Large intestine (tissue), 3 donors: Measurements from ENCODE around the gene LACTBL1. TPM values are rescaled to one million over a fixed set of nuclear protein-coding genes. Genes with fewer than 3 reads are reported as not detected.

Experiments
- DNase-seq, 2 donors: peaks; one replicate each; pipeline versions ENCODE4 v3.0.0 to v3.0.0-alpha.2; 2013
- H3K27ac ChIP-seq: one replicate; pipeline ENCODE4 v1.5.1; 2013; ENCODE audit warnings: low read length
- H3K27me3 ChIP-seq: 2 replicates; pipeline ENCODE4 v1.6.1; 2013; ENCODE audit warnings: low read length; ENCODE audit not compliant: control insufficient read depth, insufficient read depth
- H3K36me3 ChIP-seq: 2 replicates; pipeline ENCODE4 v1.6.1; 2013; ENCODE audit warnings: low read length; ENCODE audit not compliant: control insufficient read depth, insufficient read depth
- H3K4me1 ChIP-seq: one replicate; pipeline ENCODE4 v1.6.1; 2013; ENCODE audit warnings: low read length; ENCODE audit not compliant: control insufficient read depth, insufficient read depth
- H3K4me3 ChIP-seq: one replicate; pipeline ENCODE4 v1.5.1; 2013; ENCODE audit warnings: low read length
- H3K9me3 ChIP-seq: one replicate; pipeline ENCODE4 v1.6.1; 2013; ENCODE audit warnings: mild to moderate bottlenecking, low read depth, low read length, moderate library complexity; ENCODE audit not compliant: control insufficient read depth
- WGBS: methylation state at CpG from one replicate; pipeline ENCODE4 v1.1.5; 2013; ENCODE audit warnings: low lambda C conversion rate; ENCODE audit not compliant: insufficient coverage; 5-methylcytosine and 5-hydroxymethylcytosine counted together
- polyA plus RNA-seq: library from polyadenylated mRNA; unstranded; fragments of 120-200 nt; gene quantifications from one replicate; pipeline ENCODE4 v1.2.1, GENCODE V29; 2013

Gene LACTBL1
- polyA plus RNA-seq, 1 donor = not detected

- no peaks in the 10 kb centered on the region for H3K27me3 ChIP-seq
- H3K9me3 ChIP-seq = no peaks in the 10 kb centered on the region
- peaks cover 2% of the 10 kb centered on the region for H3K4me1 ChIP-seq
- no peak overlapping the region for H3K27ac ChIP-seq
- peaks cover 36% of the 10 kb centered on the region for H3K36me3 ChIP-seq
- no peak overlapping the region for H3K4me3 ChIP-seq
- WGBS = 94% methylated on average over 5 of the region's 24 CpGs
- no peak for DNase-seq
Observed at GRCh38 chr1:22913421-22914141, 59.1 kb downstream of the LACTBL1 start.

- no CpG with 5 or more reads among the region's 16 CpGs for WGBS
- no peak overlapping the region for H3K27ac ChIP-seq
- no peak overlapping the region for H3K4me3 ChIP-seq
- no peak for DNase-seq
- peaks cover 2% of the 10 kb centered on the region for H3K4me1 ChIP-seq
- H3K27me3 ChIP-seq = no peaks in the 10 kb centered on the region
- no peaks in the 10 kb centered on the region for H3K9me3 ChIP-seq
- peaks cover 49% of the 10 kb centered on the region for H3K36me3 ChIP-seq
Observed at GRCh38 chr1:22912311-22912710, 60.4 kb downstream of the LACTBL1 start.

DNA sequence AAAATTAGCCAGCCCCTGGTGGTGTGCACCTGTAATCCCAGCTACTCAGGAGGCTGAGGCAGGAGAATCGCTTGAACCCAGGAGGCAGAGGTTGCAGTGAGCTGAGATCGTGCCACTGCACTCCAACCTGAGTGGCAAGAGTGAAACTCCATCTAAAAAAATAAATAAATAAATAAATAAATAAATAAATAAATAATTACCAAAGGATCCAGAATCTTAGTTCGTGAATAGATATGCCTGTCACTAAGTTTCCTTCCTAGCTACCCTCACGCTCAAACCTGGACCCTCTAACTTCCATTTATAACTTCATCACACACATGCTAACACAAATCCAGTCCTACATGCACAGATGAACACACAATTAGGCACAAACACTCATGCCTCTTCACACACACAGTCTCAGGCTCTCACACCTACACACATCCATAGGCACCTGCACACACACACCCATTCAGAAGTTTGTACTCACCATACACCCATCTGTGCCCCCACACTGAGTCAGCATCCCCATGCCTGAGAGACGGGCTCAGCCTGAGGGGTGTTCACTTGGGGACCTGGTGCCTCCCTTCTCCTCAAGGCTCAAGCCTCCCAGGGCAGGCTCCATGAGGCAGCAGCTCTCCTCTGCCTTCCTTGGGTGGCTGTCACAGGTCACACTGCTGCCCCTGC lies 61.5 kb downstream of the LACTBL1 start:
- no peaks in the 10 kb centered on the region for H3K27me3 ChIP-seq
- H3K36me3 ChIP-seq = peaks cover 61% of the 10 kb centered on the region
- no peak overlapping the region for H3K4me3 ChIP-seq
- no peak for DNase-seq
- no peak overlapping the region for H3K27ac ChIP-seq
- WGBS = 100% methylated on average over 1 of the region's 5 CpGs
- H3K4me1 ChIP-seq = peaks cover 2% of the 10 kb centered on the region
- no peaks in the 10 kb centered on the region for H3K9me3 ChIP-seq

GRCh38 chr1:22910286-22910685 lies 62.4 kb downstream of the LACTBL1 start:
- WGBS = no CpG with 5 or more reads among the region's 13 CpGs
- H3K4me3 ChIP-seq = no peak overlapping the region
- no peaks in the 10 kb centered on the region for H3K27me3 ChIP-seq
- peaks cover 2% of the 10 kb centered on the region for H3K4me1 ChIP-seq
- DNase-seq = no peak
- H3K9me3 ChIP-seq = no peaks in the 10 kb centered on the region
- peaks cover 68% of the 10 kb centered on the region for H3K36me3 ChIP-seq
- H3K27ac ChIP-seq = no peak overlapping the region

DNA sequence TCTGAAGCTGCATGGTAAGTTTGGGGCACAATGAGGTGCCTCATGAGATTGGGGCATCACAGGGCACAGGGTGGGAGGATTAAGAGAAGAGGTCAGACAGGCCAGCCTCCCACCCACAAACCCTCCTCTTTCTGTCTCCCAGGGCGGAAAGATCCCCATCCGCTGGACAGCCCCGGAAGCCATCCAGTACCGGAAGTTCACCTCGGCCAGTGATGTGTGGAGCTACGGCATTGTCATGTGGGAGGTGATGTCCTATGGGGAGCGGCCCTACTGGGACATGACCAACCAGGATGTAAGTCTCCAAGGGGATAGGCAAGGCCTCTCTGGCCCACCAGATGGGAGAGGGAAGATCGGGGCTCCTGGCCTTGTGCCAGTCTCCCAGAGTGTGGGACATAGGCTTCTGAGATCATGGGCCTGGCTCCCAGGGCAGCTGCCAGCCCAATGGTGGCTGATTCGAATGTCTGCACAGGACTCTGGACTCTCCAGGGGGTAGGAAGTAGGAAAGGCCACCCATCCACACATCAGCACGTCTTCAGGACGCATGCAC lies 63.7 kb downstream of the LACTBL1 start:
- no peak overlapping the region for H3K4me3 ChIP-seq
- no peak overlapping the region for H3K27ac ChIP-seq
- no peaks in the 10 kb centered on the region for H3K4me1 ChIP-seq
- H3K9me3 ChIP-seq = no peaks in the 10 kb centered on the region
- DNase-seq = no peak
- peaks cover 66% of the 10 kb centered on the region for H3K36me3 ChIP-seq
- no CpG with 5 or more reads among the region's 11 CpGs for WGBS
- no peaks in the 10 kb centered on the region for H3K27me3 ChIP-seq

DNA sequence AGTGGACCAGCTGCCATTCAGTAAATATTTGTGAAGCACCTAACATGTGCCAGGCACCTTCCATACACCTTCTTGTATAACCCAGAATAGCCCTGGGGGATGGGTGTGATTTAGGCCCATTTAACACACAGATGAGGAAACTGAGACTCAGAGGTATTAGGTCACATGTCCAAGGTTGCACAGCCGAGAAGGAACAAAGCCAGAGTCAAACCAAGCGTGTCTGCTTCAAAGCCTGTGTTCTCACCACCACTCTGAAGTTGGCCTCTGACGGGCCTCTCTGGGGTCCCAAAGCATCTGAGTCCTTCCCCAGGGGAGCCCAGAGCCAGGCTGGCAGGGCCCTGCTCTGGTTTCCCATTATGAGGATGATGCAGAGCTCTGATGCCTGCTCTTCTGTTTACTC lies 65.1 kb downstream of the LACTBL1 start:
- Histone ChIP-seq H3K27me3 (no peaks in the 10 kb centered on the region), H3K36me3 (peaks cover 62% of the 10 kb centered on the region), H3K27ac (no peak overlapping the region), H3K4me3 (no peak overlapping the region), H3K9me3 (no peaks in the 10 kb centered on the region), H3K4me1 (no peaks in the 10 kb centered on the region)
- WGBS = no CpG with 5 or more reads among the region's 3 CpGs
- no peak for DNase-seq

GRCh38 chr1:22906968-22907367 lies 65.7 kb downstream of the LACTBL1 start:
- H3K36me3 ChIP-seq = peaks cover 60% of the 10 kb centered on the region

DNA sequence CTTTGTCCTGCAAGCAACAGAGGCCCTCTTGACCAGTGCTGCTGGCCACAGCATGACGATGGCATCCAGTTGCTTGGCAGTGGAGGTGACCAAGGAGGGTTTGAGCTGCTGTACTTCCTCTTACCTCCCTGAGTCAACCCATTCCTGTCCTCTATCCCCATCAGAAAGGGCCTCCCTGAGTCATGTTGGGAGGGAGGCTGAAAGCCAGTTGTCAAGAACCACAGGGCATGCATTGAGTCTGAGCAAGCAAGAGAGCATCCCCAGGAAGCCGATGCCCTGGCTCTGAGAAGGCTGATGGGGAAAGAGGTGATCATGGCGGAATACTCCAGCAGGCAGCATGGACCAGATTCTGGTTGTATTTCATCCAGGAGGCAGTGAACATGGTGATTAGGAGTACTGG lies 69.6 kb downstream of the LACTBL1 start:
- Histone ChIP-seq H3K27me3 (no peaks in the 10 kb centered on the region), H3K9me3 (no peaks in the 10 kb centered on the region), H3K4me3 (no peak overlapping the region), H3K36me3 (peaks cover 42% of the 10 kb centered on the region), H3K4me1 (no peaks in the 10 kb centered on the region), H3K27ac (no peak overlapping the region)
- WGBS = no CpG with 5 or more reads among the region's 3 CpGs
- no peak for DNase-seq

More at GRCh38 chr1:22906968-22907367, 65.7 kb downstream of the LACTBL1 start:
- H3K27me3 ChIP-seq = no peaks in the 10 kb centered on the region
- H3K27ac ChIP-seq = no peak overlapping the region
- WGBS = no CpG with 5 or more reads among the region's 2 CpGs
- no peak overlapping the region for H3K4me3 ChIP-seq
- H3K9me3 ChIP-seq = no peaks in the 10 kb centered on the region
- no peaks in the 10 kb centered on the region for H3K4me1 ChIP-seq
- DNase-seq = no peak

Other genes with a start within 250 kb of the LACTBL1 start
- gene TEX46, start 43.0 kb upstream of the LACTBL1 start, polyA plus RNA-seq = 0.21 TPM
- gene KDM1A, start 46.6 kb upstream of the LACTBL1 start, polyA plus RNA-seq = 84.0 TPM
- 23.7 TPM for gene LUZP1, start 196.0 kb upstream of the LACTBL1 start, polyA plus RNA-seq
- 0.46 TPM for gene HTR1D, start 244.6 kb upstream of the LACTBL1 start, polyA plus RNA-seq